GM12872 (cell line): ENCODE data around the gene ALLC.

Experiments used
- TF ChIP-seq, protein P1 (sequence below): IDR thresholded peaks from 3 replicates; pipeline ENCODE4 v1.5.1; 2011; ENCODE audit warnings: low read depth, mild to moderate bottlenecking, low read length, moderate library complexity; ENCODE audit not compliant: insufficient read depth

Gene ALLC

GRCh38 chr2:3617198-3617890, 40.7 kb upstream of the ALLC start:
- TF ChIP-seq, protein P1, sequence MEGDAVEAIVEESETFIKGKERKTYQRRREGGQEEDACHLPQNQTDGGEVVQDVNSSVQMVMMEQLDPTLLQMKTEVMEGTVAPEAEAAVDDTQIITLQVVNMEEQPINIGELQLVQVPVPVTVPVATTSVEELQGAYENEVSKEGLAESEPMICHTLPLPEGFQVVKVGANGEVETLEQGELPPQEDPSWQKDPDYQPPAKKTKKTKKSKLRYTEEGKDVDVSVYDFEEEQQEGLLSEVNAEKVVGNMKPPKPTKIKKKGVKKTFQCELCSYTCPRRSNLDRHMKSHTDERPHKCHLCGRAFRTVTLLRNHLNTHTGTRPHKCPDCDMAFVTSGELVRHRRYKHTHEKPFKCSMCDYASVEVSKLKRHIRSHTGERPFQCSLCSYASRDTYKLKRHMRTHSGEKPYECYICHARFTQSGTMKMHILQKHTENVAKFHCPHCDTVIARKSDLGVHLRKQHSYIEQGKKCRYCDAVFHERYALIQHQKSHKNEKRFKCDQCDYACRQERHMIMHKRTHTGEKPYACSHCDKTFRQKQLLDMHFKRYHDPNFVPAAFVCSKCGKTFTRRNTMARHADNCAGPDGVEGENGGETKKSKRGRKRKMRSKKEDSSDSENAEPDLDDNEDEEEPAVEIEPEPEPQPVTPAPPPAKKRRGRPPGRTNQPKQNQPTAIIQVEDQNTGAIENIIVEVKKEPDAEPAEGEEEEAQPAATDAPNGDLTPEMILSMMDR, result no peak

- TF ChIP-seq, protein P1, result no peak
Observed at GRCh38 chr2:3618367-3618766, 39.6 kb upstream of the ALLC start.

DNA sequence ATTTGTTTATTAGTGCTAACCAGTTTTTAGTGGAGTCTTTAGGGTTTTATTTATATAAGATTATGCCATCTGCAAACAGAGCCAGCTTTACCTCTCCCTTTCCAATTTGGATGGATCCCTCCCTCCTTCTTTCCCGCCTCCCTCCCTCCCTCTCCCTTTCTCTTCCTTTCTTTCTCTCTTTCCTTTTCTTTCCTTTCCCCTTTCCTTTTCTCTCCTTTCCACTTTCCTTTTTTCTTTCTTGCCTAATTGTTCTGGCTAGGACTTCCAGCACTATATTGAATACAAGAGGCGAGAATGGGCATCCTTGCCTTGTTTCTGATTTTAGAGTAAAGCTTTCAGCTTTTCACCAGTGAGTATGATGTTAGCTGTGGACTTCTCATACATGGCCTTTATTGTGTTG, 39.0 kb upstream of the ALLC start:
- TF ChIP-seq, protein P1, result no peak

DNA sequence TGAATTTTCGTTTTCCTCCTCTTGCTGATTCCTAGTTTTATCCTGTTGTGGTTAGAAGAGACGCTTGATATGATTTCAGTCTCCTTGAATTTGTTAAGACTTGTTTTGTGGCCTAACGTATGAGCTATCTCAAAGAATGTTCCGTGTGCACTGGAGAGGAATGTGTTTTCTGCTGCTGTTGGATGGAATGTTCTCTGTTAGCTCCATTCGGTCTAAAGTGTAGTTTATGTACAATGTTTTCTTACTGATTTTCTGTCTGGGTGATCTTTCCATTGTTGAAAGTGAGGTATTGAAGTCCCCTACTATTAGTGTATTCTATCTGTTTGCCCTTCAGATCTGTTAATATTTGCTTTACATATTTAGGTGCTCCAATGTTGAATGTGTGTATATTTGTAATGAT, 37.2 kb upstream of the ALLC start:
- TF ChIP-seq, protein P1, result no peak

- TF ChIP-seq, protein P1, result no peak
Observed at GRCh38 chr2:3622967-3623366, 35.0 kb upstream of the ALLC start.

- TF ChIP-seq, protein P1, result no peak
Observed at GRCh38 chr2:3624059-3624794, 33.8 kb upstream of the ALLC start.

DNA sequence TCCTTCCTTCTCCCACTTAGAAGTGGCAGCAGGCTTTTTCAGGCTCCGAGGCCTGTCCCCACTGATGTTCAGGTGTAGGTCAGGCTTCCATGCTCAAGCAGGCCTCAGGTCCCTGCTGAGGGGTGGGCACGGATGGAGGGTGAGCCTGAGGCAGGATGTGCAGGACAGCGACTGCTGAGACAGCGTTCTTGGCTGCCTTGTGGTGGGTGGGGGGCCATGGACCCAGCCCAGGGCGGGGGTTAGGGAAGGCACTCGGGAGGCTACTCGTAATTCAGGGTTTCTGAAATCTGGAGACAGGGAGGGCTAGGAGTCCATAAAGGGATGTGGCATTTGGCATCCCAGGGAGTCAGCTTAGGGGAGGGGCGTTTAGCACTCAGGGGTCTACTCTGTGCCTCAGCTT, 32.8 kb upstream of the ALLC start:
- TF ChIP-seq, protein P1, result no peak
